ENCODE measurements around the gene CLSTN1. TPM values are rescaled to one million over a fixed set of nuclear protein-coding genes. Genes with fewer than 3 reads are reported as not detected.

The CLSTN1 gene
- total and polyA plus RNA-seq, 2 of the 13 experiments (the other 11 are each of a cell fraction or from before 2014, with no cell fraction given): 19.7 to 29.8 TPM

DNA sequence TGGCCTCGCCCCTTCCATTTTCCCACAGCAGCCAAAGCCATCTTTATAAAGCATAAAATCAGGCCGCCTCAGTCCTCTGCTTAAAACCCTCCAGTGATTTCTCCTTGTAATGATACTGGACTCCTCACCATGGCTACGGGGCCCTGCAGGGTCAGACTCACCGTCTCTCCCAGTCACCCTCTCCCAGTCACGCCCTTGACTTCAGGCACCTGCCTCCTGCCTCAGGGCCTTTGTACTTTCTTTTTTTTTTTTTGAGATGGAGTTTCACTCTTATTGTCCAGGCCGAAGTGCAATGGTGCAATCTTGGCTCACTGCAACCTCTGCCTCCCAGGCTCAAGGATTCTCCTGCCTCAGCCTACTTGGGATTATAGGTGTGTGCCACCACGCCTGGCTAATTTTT is 124.4 kb downstream of the CLSTN1 start:
- FAIRE-seq (no peak), ATAC-seq (no peak), DNase-seq (ENCODE audit: low spot score) (no peak)
- H3K4me2 ChIP-seq (ENCODE audit: low read depth, low read length): no peak overlapping the region
- no peak overlapping the region for H3K4me3 ChIP-seq (replicated peaks in 1 of 3; ENCODE audit: insufficient read depth in 1 of 3, low read depth in 2 of 3, low read length in 3 of 3)
- no peaks in the 10 kb centered on the region for H3K36me3 ChIP-seq (replicated peaks in 1 of 2; ENCODE audit: control insufficient read depth in 1 of 2, insufficient read depth in 2 of 2, low read length in 2 of 2)
- TF ChIP-seq, protein P1, sequence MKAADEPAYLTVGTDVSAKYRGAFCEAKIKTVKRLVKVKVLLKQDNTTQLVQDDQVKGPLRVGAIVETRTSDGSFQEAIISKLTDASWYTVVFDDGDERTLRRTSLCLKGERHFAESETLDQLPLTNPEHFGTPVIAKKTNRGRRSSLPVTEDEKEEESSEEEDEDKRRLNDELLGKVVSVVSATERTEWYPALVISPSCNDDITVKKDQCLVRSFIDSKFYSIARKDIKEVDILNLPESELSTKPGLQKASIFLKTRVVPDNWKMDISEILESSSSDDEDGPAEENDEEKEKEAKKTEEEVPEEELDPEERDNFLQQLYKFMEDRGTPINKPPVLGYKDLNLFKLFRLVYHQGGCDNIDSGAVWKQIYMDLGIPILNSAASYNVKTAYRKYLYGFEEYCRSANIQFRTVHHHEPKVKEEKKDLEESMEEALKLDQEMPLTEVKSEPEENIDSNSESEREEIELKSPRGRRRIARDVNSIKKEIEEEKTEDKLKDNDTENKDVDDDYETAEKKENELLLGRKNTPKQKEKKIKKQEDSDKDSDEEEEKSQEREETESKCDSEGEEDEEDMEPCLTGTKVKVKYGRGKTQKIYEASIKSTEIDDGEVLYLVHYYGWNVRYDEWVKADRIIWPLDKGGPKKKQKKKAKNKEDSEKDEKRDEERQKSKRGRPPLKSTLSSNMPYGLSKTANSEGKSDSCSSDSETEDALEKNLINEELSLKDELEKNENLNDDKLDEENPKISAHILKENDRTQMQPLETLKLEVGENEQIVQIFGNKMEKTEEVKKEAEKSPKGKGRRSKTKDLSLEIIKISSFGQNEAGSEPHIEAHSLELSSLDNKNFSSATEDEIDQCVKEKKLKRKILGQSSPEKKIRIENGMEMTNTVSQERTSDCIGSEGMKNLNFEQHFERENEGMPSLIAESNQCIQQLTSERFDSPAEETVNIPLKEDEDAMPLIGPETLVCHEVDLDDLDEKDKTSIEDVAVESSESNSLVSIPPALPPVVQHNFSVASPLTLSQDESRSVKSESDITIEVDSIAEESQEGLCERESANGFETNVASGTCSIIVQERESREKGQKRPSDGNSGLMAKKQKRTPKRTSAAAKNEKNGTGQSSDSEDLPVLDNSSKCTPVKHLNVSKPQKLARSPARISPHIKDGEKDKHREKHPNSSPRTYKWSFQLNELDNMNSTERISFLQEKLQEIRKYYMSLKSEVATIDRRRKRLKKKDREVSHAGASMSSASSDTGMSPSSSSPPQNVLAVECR (CRISPR knock-in tag; IDR thresholded peaks at IDR 0.05; ENCODE audit: borderline replicate concordance): no peak
- TF ChIP-seq ZKSCAN1 (IDR thresholded peaks at IDR 0.05; ENCODE audit: low read length) (no peak), ATAD3A (CRISPR knock-in tag; IDR thresholded peaks at IDR 0.05) (no peak), EZH2 (conservative IDR thresholded peaks at IDR 0.05; ENCODE audit: low read depth, low read length) (no peak), SMC3 (IDR thresholded peaks at IDR 0.05; ENCODE audit: low read length) (no peak), ZNF3 (CRISPR knock-in tag; IDR thresholded peaks at IDR 0.05) (no peak), FOXK1 (CRISPR knock-in tag; IDR thresholded peaks at IDR 0.05; ENCODE audit: borderline replicate concordance, low read depth) (no peak), CBX2 (IDR thresholded peaks at IDR 0.05; ENCODE audit: low read depth, low read length) (no peak), CBX2 (CRISPR knock-in tag; IDR thresholded peaks at IDR 0.05; ENCODE audit: low read depth) (no peak), KLF15 (CRISPR knock-in tag; IDR thresholded peaks at IDR 0.05; ENCODE audit: borderline replicate concordance) (no peak)
- TF ChIP-seq, protein P2, sequence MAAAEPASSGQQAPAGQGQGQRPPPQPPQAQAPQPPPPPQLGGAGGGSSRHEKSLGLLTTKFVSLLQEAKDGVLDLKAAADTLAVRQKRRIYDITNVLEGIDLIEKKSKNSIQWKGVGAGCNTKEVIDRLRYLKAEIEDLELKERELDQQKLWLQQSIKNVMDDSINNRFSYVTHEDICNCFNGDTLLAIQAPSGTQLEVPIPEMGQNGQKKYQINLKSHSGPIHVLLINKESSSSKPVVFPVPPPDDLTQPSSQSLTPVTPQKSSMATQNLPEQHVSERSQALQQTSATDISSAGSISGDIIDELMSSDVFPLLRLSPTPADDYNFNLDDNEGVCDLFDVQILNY (CRISPR knock-in tag; conservative IDR thresholded peaks at IDR 0.05): no peak
- TF ChIP-seq, protein P3, sequence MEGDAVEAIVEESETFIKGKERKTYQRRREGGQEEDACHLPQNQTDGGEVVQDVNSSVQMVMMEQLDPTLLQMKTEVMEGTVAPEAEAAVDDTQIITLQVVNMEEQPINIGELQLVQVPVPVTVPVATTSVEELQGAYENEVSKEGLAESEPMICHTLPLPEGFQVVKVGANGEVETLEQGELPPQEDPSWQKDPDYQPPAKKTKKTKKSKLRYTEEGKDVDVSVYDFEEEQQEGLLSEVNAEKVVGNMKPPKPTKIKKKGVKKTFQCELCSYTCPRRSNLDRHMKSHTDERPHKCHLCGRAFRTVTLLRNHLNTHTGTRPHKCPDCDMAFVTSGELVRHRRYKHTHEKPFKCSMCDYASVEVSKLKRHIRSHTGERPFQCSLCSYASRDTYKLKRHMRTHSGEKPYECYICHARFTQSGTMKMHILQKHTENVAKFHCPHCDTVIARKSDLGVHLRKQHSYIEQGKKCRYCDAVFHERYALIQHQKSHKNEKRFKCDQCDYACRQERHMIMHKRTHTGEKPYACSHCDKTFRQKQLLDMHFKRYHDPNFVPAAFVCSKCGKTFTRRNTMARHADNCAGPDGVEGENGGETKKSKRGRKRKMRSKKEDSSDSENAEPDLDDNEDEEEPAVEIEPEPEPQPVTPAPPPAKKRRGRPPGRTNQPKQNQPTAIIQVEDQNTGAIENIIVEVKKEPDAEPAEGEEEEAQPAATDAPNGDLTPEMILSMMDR (CRISPR knock-in tag; IDR thresholded peaks at IDR 0.05): no peak
- 72% methylated on average over 7 of the region's 7 CpGs for WGBS (ENCODE audit: low lambda C conversion rate)
- no TSS peak for BruUV-seq (replicated peaks)
- intact Hi-C loops (cut with micrococcal nuclease; ENCODE audit: unreplicated experiment): no loop called here
- no peak overlapping the region for H3K27ac ChIP-seq (ENCODE audit: extremely low read length, insufficient read depth, low read length)
- H2AFZ ChIP-seq (ENCODE audit: low read length): no peak overlapping the region
- ChIA-PET CTCF (ENCODE audit: low intra/inter-chr PET ratio, low total read pairs) (no interaction called here), POLR2A (interaction anchor here (1.2 kb wide), 1 partner anchor 12 kb away, joined by 5 read pairs; no protein-coding TSS in a partner anchor)
- H3K79me2 ChIP-seq (ENCODE audit: insufficient read depth, low read length): no peaks in the 10 kb centered on the region
- no peaks in the 10 kb centered on the region for H3K27me3 ChIP-seq (ENCODE audit: control insufficient read depth in 1 of 2, insufficient read depth in 2 of 2, low read length in 2 of 2)
- in situ Hi-C loops (cut with HindIII; ENCODE audit: extremely low pct_ligation_motif_present, low pct_unique_long_range_greater_than_20kb): no loop called here
- peaks cover 7% of the 10 kb centered on the region; the same call in 1 of the 2 replicates for H3K4me1 ChIP-seq (ENCODE audit: insufficient read depth, low read length)
- H3K9me3 ChIP-seq (ENCODE audit: low read length): no peaks in the 10 kb centered on the region
- H4K20me1 ChIP-seq (ENCODE audit: insufficient read depth, low read length): 0 out of 2 replicates have a peak, but pooled peaks cover 3% of the 10 kb centered on the region
- H3K9ac ChIP-seq (ENCODE audit: insufficient read depth, low read depth, low read length): no peak overlapping the region

Measured in HepG2 (cell line).